Colonic mucosa (tissue), 4 donors: ENCODE data around the gene PRSS22. TPM values are rescaled to one million over a fixed set of nuclear protein-coding genes. Genes with fewer than 3 reads are reported as not detected.

ENCODE experiments used
- DNase-seq: peaks from one replicate; pipeline ENCODE4 v3.0.0-alpha.2; 2020
- H3K27ac ChIP-seq: fragments of 200-600 bp; one replicate; pipeline ENCODE4 v1.8.0; 2021
- H3K27me3 ChIP-seq: fragments of 200-600 bp; one replicate; pipeline ENCODE4 v1.8.0; 2021
- H3K36me3 ChIP-seq: fragments of 200-600 bp; one replicate; pipeline ENCODE4 v1.8.0; 2021
- H3K4me1 ChIP-seq: fragments of 200-600 bp; one replicate; pipeline ENCODE4 v1.8.0; 2021; ENCODE audit warnings: mild to moderate bottlenecking
- H3K4me3 ChIP-seq: fragments of 200-600 bp; one replicate; pipeline ENCODE4 v1.8.0; 2021
- H3K9ac ChIP-seq, 2 donors: one replicate each; pipeline ENCODE4 v1.7.0; 2013; ENCODE audit warnings: control low read depth in 2 of 2, low read depth in 2 of 2, low read length in 2 of 2
- H3K9me3 ChIP-seq: fragments of 200-600 bp; one replicate; pipeline ENCODE4 v1.8.0; 2021
- intact Hi-C: fragments of 100-400 bp; cut with DNase I; formaldehyde crosslinking; loops from one replicate; pipeline ENCODE4 v1.14.1; 2022
- total RNA-seq, 2 donors: library from RNA; stranded (reverse); fragmentation: NEBNext Ultra II Directional in 1 of 2; extraction: Animal tissue kit (Norgen Biotek cat#: 25700) in 1 of 2; gene quantifications; one replicate each; pipeline ENCODE4 v1.2.1, GENCODE V29; 2021
- TF ChIP-seq, protein P1 (sequence below): fragments of 200-600 bp; IDR thresholded peaks from one replicate; pipeline ENCODE4 v1.8.0; 2022; ENCODE audit warnings: antibody characterized with exemption, mild to moderate bottlenecking
- donor health status: healthy.
- donor health status: DM: no; HTN: no; CAD: no.
- donor health status: DM: no; HTN: no; CAD: no.

PRSS22 gene
- total RNA-seq, 2 donors from 2014 or later = 6.1 to 6.7 TPM

DNA sequence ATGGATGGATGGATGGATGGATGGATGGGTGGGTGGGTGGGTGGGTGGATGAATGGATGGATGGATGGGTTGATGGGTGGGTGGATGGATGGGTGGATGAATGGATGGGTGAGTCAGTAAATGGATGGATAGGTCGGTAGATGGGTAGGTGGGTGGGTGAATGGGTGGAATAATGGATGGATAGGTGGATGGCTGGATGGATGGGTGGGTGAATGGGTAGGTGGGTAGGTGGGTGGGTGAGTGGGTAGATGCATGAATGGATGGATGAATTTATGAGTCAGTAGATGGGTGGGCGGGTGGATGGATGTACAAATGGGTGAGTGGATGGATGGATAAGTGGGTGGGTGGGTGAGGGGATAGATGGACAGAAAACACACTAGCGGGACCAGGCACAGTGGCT is 23.0 kb downstream of the PRSS22 start:
- TF ChIP-seq, protein P1, sequence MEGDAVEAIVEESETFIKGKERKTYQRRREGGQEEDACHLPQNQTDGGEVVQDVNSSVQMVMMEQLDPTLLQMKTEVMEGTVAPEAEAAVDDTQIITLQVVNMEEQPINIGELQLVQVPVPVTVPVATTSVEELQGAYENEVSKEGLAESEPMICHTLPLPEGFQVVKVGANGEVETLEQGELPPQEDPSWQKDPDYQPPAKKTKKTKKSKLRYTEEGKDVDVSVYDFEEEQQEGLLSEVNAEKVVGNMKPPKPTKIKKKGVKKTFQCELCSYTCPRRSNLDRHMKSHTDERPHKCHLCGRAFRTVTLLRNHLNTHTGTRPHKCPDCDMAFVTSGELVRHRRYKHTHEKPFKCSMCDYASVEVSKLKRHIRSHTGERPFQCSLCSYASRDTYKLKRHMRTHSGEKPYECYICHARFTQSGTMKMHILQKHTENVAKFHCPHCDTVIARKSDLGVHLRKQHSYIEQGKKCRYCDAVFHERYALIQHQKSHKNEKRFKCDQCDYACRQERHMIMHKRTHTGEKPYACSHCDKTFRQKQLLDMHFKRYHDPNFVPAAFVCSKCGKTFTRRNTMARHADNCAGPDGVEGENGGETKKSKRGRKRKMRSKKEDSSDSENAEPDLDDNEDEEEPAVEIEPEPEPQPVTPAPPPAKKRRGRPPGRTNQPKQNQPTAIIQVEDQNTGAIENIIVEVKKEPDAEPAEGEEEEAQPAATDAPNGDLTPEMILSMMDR = no peak
- Histone ChIP-seq H3K9ac (no peak overlapping the region), H3K9me3 (no peaks in the 10 kb centered on the region), H3K27ac (no peak overlapping the region), H3K4me3 (no peak overlapping the region), H3K36me3 (no peaks in the 10 kb centered on the region), H3K4me1 (no peaks in the 10 kb centered on the region), H3K27me3 (no peaks in the 10 kb centered on the region)
- no peak for DNase-seq
- intact Hi-C loops = no loop called here

DNA sequence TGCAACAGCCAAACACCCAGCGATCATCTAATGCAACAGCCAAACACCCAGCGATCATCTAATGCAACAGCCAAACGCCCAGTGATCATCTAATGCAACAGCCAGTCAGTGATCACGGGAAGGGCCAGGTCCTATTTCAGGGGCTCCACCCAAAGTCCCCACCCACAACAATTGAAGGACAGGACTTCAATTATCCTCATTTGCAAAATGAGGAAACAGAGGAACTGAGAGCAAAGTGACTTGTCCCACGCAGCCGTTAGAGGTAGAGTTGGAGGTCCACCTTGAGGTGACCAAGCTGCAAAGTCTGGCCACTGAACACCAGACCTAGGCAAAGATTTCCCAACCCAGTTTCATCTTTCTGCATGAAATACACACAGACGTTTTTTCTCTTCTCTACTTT is 24.2 kb downstream of the PRSS22 start:
- Histone ChIP-seq H3K9ac (no peak overlapping the region), H3K4me3 (no peak overlapping the region), H3K27me3 (no peaks in the 10 kb centered on the region), H3K4me1 (no peaks in the 10 kb centered on the region), H3K9me3 (no peaks in the 10 kb centered on the region), H3K27ac (no peak overlapping the region), H3K36me3 (no peaks in the 10 kb centered on the region)
- no peak for DNase-seq
- TF ChIP-seq, protein P1 = no peak
- intact Hi-C loops = no loop called here

DNA sequence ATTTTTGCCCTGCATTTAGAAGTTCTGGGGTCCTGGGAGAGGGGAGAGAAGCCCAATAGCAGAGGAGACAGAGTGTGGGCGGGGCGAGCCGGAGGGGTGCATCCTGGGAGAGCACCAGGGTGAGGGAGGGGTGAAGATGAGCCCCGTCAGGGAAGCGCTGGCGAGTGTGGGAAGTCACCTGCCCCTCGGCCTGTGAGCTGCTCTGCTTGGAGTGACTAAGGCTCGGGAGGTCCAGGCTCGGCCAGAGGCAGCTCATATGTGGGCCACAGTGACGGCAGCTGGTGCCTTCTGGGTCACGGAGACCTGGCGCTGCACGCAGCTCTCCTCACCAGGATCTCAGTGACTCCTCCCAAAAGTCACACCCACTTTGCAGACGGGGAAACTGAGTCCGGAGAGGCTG is 26.8 kb downstream of the PRSS22 start:
- H3K4me3 ChIP-seq = no peak overlapping the region
- no peaks in the 10 kb centered on the region for H3K9me3 ChIP-seq
- TF ChIP-seq, protein P1 = no peak
- no peaks in the 10 kb centered on the region for H3K27me3 ChIP-seq
- no peak overlapping the region for H3K9ac ChIP-seq
- intact Hi-C loops = no loop called here
- DNase-seq = no peak
- H3K4me1 ChIP-seq = no peaks in the 10 kb centered on the region
- H3K36me3 ChIP-seq = no peaks in the 10 kb centered on the region
- no peak overlapping the region for H3K27ac ChIP-seq

DNA sequence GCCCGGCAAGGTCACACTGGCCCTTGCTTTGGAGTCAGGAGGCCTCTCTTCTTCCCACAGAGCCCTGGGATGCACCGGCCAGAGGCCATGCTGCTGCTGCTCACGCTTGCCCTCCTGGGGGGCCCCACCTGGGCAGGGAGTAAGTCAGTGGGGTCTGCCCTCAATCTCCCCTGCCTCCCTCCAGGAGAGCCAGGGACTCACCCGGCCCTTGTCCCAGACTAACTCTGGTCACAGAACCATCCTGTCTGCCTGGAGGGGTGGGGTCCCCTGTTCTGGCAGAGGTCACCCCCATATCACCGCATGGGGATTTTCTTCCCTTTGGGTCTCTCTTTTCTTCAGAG is 27.6 kb downstream of the PRSS22 start:
- Histone ChIP-seq H3K27ac (peak overlapping the region; percentile 87), H3K4me1 (no peaks in the 10 kb centered on the region), H3K9me3 (no peaks in the 10 kb centered on the region), H3K4me3 (peak overlapping the region; percentile 4), H3K36me3 (no peaks in the 10 kb centered on the region), H3K9ac (peak overlapping the region in 1 of 2 donors; percentile 7), H3K27me3 (no peaks in the 10 kb centered on the region)
- DNase-seq = no peak
- intact Hi-C loops = no loop called here
- TF ChIP-seq, protein P1 = no peak

DNA sequence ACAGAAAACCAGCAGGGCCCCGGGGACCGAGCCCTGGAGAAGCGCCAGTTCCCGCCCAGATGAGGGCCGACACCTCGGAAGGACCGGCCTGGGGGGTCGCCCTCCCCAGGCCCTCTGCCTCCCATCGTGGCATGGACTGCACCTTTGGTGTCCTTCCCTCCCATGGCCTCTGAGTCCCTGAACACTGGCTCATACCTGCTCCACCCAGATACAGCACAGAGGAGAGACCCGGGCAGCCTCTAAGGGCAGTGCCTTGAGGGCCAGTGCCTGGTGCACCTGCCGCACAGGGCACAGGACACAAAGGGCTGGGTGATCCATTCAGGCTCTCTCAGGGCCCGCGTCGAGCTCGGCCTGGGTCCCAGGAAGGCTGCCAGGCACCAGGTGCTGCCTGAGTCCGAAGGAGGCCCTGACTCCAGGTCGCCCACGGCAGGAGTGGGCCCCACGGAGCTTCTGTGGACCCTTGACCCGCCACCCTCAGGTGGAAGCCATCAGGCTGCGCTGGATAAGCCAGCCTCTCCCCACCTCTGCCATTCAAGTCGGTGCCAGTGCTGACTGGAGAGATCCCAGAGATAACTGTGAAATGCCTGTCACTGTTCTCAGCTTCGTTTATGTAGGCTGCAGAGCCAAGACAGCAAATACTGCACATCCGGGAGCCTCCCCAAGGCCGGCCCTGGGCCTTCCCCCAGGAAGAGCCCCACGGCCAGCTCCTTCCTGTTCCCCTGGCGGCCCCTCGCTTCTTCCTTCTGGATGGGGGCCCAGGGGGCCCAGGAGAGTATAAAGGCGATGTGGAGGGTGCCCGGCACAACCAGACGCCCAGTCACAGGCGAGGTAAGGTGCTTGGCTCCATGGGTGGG is 28.2 kb downstream of the PRSS22 start, which contains the start of gene ZG16B:
Gene ZG16B, plus strand, starts transcription at position 803 of the 854 bp plus-strand sequence. CDS start 139 bp downstream, outside the sequence.
- intact Hi-C loops = loop anchor here (2.0 kb wide), 1 partner anchor 21 kb away; no protein-coding TSS in a partner anchor
- peak within 1 kb of the TSS; percentile 87 for H3K27ac ChIP-seq
- no peaks in the 10 kb centered on the region for H3K9me3 ChIP-seq
- TF ChIP-seq, protein P1 = no peak
- no peaks in the 10 kb centered on the region for H3K36me3 ChIP-seq
- peak within 1 kb of the TSS; percentile 4 for H3K4me3 ChIP-seq
- DNase-seq = peak; percentile 71
- no peaks in the 10 kb centered on the region for H3K27me3 ChIP-seq
- H3K9ac ChIP-seq = peak within 1 kb of the TSS in 1 of 2 donors; percentile 54
- no peaks in the 10 kb centered on the region for H3K4me1 ChIP-seq
